K562 (cell line): ENCODE measurements around the gene IFI27L1.

Experiments used
- CREB1 ChIP-seq, 2 experiments: sonication (generic) in 1 of 2; formaldehyde crosslinking in 1 of 2; IDR thresholded peaks; 2 replicates each; pipeline versions ENCODE4 v1.6.1 to v1.8.0; 2012 to 2022; ENCODE audit warnings: inconsistent platforms in 1 of 2, mild to moderate bottlenecking in 1 of 2, missing genetic modification reagents in 1 of 2, moderate library complexity in 1 of 2
- HDAC1 ChIP-seq, 2 experiments: fragments of 450-650 bp; IDR thresholded peaks; 2 replicates each; pipeline ENCODE4 v1.6.1; 2016 to 2017; ENCODE audit warnings: inconsistent platforms in 1 of 2, mild to moderate bottlenecking in 1 of 2, moderate library complexity in 1 of 2
- JUND ChIP-seq, 2 experiments: IDR thresholded peaks; 2 replicates in 1 of 2; 3 replicates in 1 of 2; pipeline ENCODE4 v1.6.1; 2011; ENCODE audit warnings: borderline replicate concordance in 2 of 2, low read depth in 2 of 2, low read length in 2 of 2, improper control_type of control experiment in 1 of 2, missing biosample characterization in 1 of 2, missing genetic modification characterization in 1 of 2, missing genetic modification reagents in 1 of 2
- POLR2AphosphoS5 ChIP-seq: IDR thresholded peaks from 2 replicates; pipeline ENCODE4 v1.6.1; 2011; ENCODE audit warnings: mild to moderate bottlenecking, low read depth, low read length, moderate library complexity; ENCODE audit not compliant: control insufficient read depth, insufficient read depth
- SMARCE1 ChIP-seq: fragments of 450-650 bp; IDR thresholded peaks from 2 replicates; pipeline ENCODE4 v1.7.1; 2016; ENCODE audit warnings: mild to moderate bottlenecking

- TF ChIP-seq SMARCE1 (no peak), HDAC1 (IDR thresholded peaks at IDR 0.05) (no peak), POLR2AphosphoS5 (no peak), CREB1 (IDR thresholded peaks at IDR 0.05) (no peak), CREB1 (CRISPR knock-in tag; IDR thresholded peaks at IDR 0.05) (no peak), JUND (IDR thresholded peaks at IDR 0.05; ENCODE audit: borderline replicate concordance, low read depth, low read length) (no peak), JUND (tag; IDR thresholded peaks at IDR 0.05; ENCODE audit: borderline replicate concordance, low read depth, low read length) (no peak)
These were observed 38.0 kb downstream of the IFI27L1 start for GRCh38 chr14:94119071-94119470.
